Stimulated activated CD8-positive, alpha-beta memory T cell treated with anti-CD3 and anti-CD28 coated beads, Interleukin-4, amount 100 ng/mL, for 48 hours (primary cell): ENCODE results near the gene TMEM9.

Source experiments
- DNase-seq: peaks from one replicate; pipeline ENCODE4 v3.0.0-alpha.2; 2020

TMEM9 gene

DNA sequence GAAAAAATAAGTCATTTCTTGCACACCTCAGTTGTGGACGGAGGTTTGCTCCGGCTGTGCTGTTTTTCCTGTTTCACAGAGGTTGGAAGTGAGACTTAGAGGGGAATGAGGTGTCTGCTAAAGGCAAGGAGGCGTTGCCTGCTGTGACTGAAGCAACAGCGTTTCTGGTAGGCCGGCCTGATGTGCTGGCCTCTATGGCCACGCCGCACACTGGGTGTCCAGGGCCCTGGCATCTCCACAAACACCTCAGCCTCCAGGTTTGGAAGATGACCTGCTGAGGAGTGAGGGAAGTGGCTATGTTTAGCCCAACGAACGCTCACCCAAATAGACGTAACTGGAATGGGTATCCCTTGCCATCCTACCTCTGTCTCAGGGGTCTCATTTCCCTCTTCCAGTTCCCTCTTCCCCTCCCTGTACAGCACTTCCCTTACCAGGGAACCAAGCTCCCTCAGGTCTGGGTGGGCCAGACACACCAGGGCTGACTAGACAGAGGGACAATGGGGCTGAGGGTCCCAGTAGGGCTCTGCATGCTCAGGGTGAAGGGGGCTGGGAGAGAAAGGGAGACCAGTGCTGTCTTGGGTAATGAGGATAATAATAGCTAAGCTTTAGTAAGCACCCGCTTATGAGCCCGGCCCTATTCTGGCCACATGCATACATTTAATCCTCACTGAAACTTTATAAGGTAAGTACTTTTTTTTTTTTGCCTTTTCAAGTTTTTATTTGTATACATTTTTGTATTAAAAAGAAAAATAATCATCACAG, 53.9 kb downstream of the TMEM9 start:
- DNase-seq: no peak

DNA sequence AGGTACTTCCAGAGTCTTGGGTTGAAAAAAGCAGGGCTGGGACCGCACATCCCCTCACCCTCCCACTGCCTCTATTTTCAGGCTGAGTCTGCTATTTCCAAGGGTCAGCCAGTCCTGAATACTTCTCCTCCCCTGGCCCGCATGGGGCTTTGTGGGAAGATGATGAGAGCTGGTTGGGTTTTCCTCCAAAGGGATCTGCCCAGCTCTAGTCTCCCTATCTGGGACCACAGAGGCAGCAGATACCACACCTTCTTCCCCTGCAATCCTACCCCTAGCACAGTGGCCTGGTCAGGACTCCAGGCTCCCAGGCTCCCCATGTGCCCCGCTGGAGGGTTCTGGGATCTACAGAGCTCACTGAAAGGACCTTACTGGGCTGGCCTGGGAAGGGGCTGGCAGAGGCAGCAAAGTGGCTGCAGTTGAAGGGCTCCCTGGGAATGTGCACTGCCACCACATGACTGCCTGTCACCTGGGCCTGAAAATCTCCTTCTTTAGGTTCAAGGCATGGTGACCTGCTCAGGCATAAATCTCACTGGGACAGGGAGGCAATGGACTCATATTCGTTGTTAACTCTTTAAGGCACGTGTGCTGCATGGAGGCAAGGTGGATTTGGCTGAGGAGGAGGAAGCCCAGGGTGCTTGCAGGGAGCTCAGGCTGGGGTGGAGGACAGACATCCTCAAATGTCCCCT, 55.1 kb downstream of the TMEM9 start:
- no peak for DNase-seq

DNA sequence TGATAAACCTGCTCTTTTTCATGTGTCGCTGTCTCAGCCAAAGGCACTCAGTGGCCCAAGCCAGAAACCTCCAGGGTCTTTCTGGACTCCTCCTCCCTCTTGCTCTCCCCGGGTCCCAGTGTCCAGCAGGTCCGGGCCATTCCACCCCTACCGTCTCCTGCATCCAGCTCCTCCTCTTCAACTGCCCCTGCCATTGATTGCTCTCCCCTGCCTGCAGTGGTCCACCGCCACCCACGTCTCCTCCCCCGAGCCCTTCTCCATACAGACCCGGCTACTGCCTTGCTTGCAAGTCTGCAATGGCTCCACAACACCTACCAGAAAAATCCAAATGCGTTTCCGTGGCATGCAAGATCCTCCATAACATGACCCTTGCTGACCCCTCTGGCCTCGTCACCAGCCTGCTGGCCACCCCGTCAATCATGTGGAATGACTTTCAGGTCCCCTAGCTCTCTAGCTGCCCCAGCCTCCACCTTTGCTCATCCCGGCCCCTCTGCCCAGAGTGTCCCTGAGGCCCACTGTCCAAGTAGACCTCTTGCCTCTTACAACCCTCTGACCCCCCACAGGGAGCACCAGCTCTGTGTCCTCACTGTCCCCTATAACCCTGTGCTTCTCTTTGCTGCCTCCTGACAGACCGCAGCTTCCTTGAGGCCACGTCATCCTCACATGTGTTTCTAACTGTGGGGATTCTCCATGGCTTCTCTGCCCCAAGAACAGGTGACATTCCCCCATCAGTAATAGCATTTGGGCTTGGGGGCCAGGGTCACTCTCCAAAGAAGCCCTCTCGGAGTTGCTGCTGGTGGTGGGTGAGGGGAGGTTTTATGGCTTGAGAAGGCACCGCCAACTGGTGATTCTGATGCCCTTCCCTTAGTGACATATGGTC, 57.1 kb downstream of the TMEM9 start:
- no peak for DNase-seq

DNA sequence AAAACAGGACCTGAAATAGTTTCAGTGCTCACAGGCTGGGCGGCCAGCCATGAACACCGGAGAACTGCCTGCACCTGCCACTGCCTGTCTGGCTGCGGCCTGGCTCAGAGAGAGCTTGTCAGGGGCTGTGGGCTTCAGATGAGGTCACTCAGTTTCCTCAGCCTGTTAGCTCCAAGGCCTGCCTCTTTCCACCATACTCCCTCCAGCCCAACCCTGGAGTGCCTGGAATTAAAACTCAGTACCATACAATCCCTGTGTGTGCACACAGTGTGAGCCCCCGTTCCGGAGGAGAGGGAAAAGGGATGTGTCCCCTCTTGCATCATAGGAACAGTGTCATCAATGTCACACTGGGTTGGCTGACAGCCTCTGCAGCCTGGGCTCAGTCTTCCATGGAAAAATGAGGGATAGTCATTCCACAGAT, 58.2 kb downstream of the TMEM9 start:
- no peak for DNase-seq

DNA sequence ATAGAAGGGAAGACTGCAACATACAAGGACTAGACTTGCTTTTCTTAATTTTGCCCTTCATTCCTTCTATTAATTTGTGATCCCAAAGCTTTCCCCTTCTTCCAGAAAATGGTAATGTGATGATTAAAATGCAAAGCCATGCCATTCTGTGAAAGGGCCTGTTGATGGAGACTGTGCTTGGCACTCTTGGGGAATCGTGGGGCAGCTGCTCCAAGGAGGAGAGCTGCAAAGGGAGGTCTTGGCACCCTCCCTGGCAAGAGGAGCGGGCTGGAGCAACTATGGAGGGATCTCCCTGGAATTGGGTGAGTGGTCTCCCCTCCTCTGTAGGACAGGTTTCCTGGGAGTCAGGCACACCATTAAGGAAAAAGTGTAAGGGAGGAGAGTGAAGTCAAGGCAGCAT, 58.7 kb downstream of the TMEM9 start:
- no peak for DNase-seq

DNA sequence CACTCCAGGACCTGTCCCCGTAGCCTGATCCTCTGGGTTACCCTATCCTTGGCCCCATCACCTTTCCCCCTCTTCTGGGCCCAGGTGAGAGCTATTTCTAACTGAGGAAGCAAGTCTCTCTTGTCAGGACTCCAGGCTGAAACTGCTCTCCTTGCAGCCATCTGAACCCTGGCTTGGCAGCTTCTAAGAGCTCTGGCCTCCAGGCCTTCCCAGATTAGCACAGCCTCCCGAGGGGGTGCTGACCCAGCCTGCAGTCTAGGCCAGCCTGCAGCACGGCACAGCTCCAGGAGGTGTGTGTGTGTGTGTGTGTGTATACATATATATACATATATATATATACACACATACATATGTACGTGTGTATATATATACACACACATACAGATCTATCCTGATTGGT, 59.4 kb downstream of the TMEM9 start:
- DNase-seq: no peak

DNA sequence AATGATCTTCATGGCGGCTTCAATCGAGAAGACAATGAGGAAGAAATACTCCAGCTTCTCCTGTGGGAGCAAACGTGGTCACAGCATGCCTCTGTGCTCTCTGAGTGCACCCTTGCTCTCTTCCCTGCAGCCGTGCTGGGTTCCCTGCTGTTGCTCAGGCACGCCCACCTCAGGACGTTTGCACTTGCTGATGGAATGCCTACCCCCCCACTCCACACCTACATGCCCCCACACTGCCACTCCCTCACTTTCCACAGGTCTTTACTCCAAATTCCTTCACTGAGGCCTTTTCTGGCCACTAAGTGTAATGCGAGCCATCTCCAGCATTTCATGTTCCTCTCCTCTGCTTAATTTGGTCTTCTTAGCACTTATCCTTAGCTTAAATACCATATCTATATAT, 60.3 kb downstream of the TMEM9 start:
- DNase-seq: no peak

DNA sequence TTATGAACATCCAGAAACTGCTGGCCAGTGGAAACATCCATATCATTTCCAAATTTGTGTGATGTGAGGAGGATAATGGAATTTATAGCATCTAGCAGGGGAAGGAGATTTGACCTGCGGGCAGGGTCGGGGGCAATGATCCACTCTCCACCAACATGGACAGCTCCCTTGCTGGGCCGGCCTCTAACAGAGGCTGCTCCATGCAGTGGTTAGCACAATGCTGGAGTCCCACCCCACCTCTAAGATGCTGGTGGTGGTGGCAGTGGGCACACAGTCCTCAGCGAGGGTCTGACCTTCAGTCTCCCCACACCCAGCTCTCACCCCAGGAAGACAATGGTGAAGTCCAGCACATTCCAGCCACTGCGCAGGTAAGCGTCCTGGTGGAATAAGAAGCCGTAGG, 60.7 kb downstream of the TMEM9 start:
- DNase-seq: no peak

DNA sequence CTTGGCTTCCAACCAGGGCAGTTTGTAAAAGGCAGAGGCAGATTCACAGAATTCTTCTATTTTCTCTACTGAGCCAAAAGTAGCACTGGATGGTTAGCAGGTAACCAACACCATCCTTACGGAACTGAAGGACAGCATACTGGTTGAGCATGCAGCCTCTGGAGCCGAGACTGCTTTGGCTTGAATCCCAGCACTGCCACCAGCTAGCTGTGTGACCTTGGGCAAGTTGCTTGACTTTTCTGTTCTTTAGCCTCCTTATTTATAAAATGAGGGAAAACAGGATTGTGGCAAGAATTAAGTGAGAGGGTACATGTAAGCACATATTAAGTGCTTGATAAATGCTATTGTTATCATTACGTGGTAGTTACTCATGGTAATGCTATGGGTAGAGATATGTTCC, 61.5 kb downstream of the TMEM9 start:
- no peak for DNase-seq

DNA sequence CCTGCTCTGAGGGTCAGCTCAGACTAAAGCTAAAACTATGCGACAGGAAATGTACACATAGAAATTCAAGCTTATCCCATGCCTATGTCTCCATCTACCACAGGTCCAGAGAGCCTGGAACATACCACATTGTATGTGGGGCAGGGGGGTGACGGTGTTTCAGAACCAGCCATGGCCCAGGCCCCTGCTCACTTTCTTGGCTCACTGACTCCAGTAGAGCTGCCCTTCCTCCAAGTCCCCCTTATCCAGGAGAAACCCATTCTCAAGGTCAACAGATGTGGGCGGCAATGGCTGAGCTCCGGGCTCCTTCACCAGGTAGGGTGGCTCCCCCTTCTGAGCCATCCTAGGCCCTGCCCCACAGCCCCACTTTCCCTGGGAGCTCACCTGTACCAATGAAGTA, 63.0 kb downstream of the TMEM9 start:
- DNase-seq: no peak

DNA sequence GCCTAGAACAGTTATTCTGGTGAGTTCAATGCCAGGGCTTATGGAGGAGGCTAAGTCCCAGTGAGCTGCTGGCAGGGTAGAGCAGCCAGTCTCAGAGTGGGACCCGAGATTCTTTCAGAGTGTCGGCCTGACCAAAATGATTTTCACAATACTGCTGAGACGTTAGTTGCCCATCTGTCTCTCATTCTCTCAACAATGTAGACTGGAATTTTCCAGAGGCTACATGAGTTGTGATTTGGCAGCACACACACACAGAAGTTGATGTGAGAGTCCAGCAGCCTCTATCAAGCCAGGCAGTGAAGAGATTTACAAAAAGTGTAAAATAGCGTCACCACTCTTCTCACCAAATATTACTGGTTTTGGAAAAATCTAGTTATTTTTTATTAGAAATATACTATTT, 63.7 kb downstream of the TMEM9 start:
- no peak for DNase-seq

DNA sequence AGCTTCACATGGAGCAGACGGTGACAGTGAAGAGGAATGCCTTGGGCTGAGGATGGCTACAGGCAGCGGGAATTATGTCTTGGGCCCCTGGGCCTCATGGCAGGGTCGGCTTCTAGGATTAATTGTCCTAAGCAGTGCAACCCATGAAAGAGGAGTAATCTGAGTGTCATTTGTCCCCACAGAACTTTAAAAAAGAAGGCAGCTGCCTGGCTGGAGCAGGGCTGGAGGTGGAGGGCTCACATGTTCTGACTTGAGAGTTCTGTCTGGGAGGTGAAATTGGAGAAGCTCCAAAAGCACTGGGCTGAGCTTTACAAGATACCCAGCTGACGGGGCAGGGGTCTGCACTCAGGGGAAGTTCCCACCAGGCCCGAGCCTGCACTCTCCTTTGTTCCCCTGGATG, 64.7 kb downstream of the TMEM9 start:
- no peak for DNase-seq

DNA sequence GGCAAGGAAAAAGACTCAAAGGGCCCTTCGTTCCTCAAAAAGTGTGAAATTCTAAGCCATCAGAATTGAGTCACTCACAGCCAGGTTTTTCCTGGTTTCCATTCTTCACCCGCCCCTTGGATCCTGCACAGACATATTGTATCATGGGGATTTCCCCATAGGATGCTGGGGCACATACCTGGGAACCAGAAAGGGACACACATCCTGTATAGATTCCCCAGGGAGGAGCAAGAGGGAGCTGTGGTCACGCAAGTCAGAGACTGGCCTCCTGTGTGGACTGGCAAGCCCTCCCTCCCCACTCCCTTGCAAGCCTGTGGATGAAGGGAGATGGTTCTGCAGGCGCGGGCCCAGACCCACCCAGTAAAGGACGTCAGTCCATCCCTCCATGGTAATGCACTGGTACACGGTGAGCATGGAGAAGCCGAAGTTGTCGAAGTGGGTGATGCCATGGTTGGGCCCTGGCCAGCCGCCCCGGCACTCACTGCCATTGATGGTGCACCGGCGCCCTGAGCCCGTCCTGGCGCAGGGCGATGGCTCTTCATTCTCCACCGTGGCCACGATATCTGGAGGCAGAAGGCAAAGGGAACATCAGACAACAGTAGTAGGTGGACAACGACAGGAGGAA, 65.3 kb downstream of the TMEM9 start:
- DNase-seq: no peak

DNA sequence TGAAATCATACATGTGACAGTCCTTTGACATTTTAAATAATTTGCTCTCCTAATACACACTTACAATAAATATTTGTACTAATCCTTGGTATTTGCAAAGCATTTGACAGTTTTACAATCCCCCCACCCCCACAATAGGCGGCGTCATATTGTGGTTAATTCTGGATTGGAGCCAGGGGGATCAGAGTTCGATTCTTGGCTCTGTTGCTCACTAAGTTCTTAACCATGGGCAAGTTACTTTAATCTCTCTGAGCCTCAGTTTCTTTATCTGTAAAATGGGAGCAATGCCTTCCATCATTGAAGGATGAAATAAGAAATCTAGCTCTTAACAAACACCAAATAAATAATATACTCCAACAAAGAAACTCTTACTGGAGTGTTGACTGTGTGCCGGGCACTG, 65.9 kb downstream of the TMEM9 start:
- DNase-seq: no peak

DNA sequence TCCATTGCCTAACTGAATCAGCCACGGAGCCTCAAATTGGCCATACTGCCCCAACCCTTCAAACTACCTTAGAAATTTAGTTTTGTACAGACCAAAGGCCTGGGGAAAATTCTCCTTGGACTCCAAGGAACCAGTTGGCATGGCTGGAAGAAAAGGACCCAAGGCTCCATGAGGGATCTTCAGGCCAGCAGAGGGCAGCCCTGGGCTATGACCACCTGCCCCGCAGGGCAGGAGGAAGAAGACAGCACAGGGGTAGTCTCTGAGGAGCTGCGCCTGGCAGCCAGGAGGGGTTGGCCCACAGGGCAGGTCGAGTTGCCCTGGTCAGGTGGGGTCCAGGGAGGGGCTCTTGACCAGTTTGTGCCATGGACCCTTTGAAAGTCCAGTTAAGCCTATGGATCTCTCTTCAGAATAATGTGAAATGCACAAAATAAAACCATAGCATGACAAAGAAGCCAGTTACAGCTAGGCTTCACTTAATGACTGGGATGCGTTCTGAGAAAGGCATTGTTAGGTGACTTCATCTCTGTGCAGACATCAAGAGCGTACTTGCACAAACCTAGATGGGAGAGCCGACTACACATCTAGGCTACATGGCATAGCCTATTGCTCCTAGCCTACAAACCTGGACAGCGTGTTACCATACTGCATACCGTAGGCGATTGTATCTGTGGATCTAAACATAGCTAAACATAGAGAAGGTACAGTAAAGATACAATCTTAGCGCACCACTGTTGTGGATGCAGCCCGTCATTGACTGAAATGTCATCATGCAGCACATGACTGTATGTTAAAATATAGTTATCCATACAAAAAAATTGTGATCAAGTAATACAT, 68.2 kb downstream of the TMEM9 start:
- DNase-seq: peak; percentile 62
